HUES6 (cell line): ENCODE results near the gene SERPINE2.
"Not testable (repeated sequence)": the region's sequence is repeated elsewhere in the genome, so short reads cannot be mapped to it uniquely, and the experiment has no call there.

ENCODE experiments used
- H3K27ac ChIP-seq: 2 replicates; pipeline ENCODE4 v1.7.0; 2013; ENCODE audit warnings: low read depth, mild to moderate bottlenecking, low read length, inconsistent platforms
- H3K27me3 ChIP-seq: 2 replicates; pipeline ENCODE4 v1.6.1; 2013; ENCODE audit warnings: low read length; ENCODE audit not compliant: control insufficient read depth, insufficient read depth
- H3K36me3 ChIP-seq: 2 replicates; pipeline ENCODE4 v1.6.1; 2013; ENCODE audit warnings: low read length; ENCODE audit not compliant: control insufficient read depth, insufficient read depth
- H3K4me1 ChIP-seq: 2 replicates; pipeline ENCODE4 v1.6.1; 2013; ENCODE audit warnings: low read length; ENCODE audit not compliant: control insufficient read depth, insufficient read depth
- H3K4me3 ChIP-seq: 2 replicates; pipeline ENCODE4 v1.5.1; 2013; ENCODE audit warnings: low read depth, low read length
- H3K9ac ChIP-seq: one replicate; pipeline ENCODE4 v1.6.1; 2013; ENCODE audit warnings: mild to moderate bottlenecking, low read length
- H3K9me3 ChIP-seq: 2 replicates; pipeline ENCODE4 v1.6.1; 2013; ENCODE audit warnings: low read depth, low read length; ENCODE audit not compliant: control insufficient read depth, insufficient read depth

The SERPINE2 gene

GRCh38 chr2:224016963-224017362 lies 22.1 kb downstream of the SERPINE2 start:
- H3K4me1 ChIP-seq, result peaks cover 3% of the 10 kb centered on the region; the same call in 1 of the 2 replicates
- no peaks in the 10 kb centered on the region for H3K27me3 ChIP-seq
- no peak overlapping the region for H3K4me3 ChIP-seq
- H3K9ac ChIP-seq, result no peak overlapping the region
- H3K36me3 ChIP-seq, result peaks cover 10% of the 10 kb centered on the region; the same call in 1 of the 2 replicates
- H3K27ac ChIP-seq, result no peak overlapping the region
- H3K9me3 ChIP-seq, result no peaks in the 10 kb centered on the region

- Histone ChIP-seq H3K9ac (no peak overlapping the region), H3K27ac (no peak overlapping the region), H3K36me3 (peaks cover 3% of the 10 kb centered on the region; the same call in 1 of the 2 replicates), H3K27me3 (no peaks in the 10 kb centered on the region), H3K4me3 (no peak overlapping the region), H3K4me1 (peaks cover 18% of the 10 kb centered on the region), H3K9me3 (no peaks in the 10 kb centered on the region)
Measured at GRCh38 chr2:224014336-224014735, 24.8 kb downstream of the SERPINE2 start.

- Histone ChIP-seq H3K9me3 (no peaks in the 10 kb centered on the region), H3K4me1 (peaks cover 28% of the 10 kb centered on the region), H3K4me3 (no peak overlapping the region), H3K36me3 (peaks cover 3% of the 10 kb centered on the region; the same call in 1 of the 2 replicates), H3K27ac (no peak overlapping the region), H3K9ac (no peak overlapping the region), H3K27me3 (no peaks in the 10 kb centered on the region)
Measured at GRCh38 chr2:224011837-224012236, 27.2 kb downstream of the SERPINE2 start.

GRCh38 chr2:224009605-224010315 lies 29.3 kb downstream of the SERPINE2 start:
- Histone ChIP-seq H3K27ac (0 out of 2 replicates have a peak overlapping the region, but pooled peaks have one; percentile 42), H3K36me3 (peaks cover 3% of the 10 kb centered on the region; the same call in 1 of the 2 replicates), H3K9ac (no peak overlapping the region), H3K9me3 (no peaks in the 10 kb centered on the region), H3K4me1 (peaks cover 28% of the 10 kb centered on the region), H3K27me3 (no peaks in the 10 kb centered on the region), H3K4me3 (no peak overlapping the region)

DNA sequence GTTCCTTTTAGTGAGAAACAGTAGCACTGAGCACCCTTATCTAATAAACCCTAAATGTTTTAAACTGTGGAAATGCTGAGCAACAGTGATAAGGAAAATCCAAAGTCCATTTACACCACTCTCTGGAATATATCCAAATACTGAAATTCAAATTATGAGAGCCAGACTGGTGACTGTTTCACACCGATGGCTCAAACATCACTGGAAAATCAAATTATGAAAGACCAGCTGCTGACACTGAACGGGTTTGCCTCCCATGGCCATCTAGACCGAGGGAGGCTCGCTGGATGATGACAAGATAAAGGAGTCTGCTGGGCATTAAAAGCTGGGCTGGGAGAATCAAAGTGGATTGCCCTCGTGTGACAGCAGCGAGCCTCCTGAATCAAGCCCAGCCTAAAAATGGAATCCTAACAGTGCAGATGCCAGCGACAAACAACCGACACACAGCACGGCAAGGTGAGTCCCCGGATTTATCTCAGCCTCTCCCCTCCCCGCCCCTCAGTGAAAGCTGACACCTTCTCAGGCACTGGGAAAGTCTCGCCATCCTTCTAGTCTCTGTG lies 30.3 kb downstream of the SERPINE2 start:
- Histone ChIP-seq H3K9ac (no peak overlapping the region), H3K36me3 (peaks cover 7% of the 10 kb centered on the region; the same call in 1 of the 2 replicates)

GRCh38 chr2:224004105-224004695 lies 34.9 kb downstream of the SERPINE2 start:
- Histone ChIP-seq H3K27me3 (no peaks in the 10 kb centered on the region), H3K27ac (no peak overlapping the region), H3K9me3 (no peaks in the 10 kb centered on the region), H3K4me1 (peaks cover 18% of the 10 kb centered on the region), H3K36me3 (peaks cover 29% of the 10 kb centered on the region), H3K9ac (no peak overlapping the region), H3K4me3 (no peak overlapping the region)

More for the DNA sequence above, 30.3 kb downstream of the SERPINE2 start:
- H3K27ac ChIP-seq, result no peak overlapping the region
- H3K27me3 ChIP-seq, result no peaks in the 10 kb centered on the region
- H3K4me1 ChIP-seq, result peaks cover 33% of the 10 kb centered on the region
- no peaks in the 10 kb centered on the region for H3K9me3 ChIP-seq
- no peak overlapping the region for H3K4me3 ChIP-seq

DNA sequence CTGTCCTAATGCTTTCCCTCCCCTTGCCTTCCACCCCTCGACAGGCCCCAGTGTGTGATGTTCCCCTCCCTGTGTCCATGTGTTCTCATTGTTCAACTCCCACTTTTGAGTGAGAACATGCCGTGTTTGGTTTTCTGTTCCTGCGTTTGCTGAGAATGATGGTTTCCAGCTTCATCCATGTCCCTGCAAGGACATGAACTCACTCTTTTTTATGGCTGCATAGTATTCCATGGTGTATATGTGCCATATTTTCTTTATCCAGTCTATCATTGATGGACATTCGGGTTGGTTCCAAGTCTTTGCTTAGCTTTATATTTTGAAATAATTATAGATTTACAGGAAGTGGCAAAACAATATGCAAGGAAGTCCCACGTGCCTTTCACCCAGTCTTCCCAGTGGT lies 38.4 kb downstream of the SERPINE2 start:
- not testable (repeated sequence) for H3K27ac ChIP-seq, H3K9me3 ChIP-seq, H3K27me3 ChIP-seq, H3K9ac ChIP-seq, H3K4me3 ChIP-seq, H3K4me1 ChIP-seq
- H3K36me3 ChIP-seq, result peaks cover 60% of the 10 kb centered on the region

- Histone ChIP-seq H3K27me3 (no peaks in the 10 kb centered on the region), H3K36me3 (peaks cover 67% of the 10 kb centered on the region), H3K4me1 (peaks cover 9% of the 10 kb centered on the region; the same call in 1 of the 2 replicates), H3K4me3 (no peak overlapping the region), H3K9me3 (no peaks in the 10 kb centered on the region), H3K9ac (no peak overlapping the region), H3K27ac (no peak overlapping the region)
Measured at GRCh38 chr2:223999862-224000261, 39.2 kb downstream of the SERPINE2 start.

DNA sequence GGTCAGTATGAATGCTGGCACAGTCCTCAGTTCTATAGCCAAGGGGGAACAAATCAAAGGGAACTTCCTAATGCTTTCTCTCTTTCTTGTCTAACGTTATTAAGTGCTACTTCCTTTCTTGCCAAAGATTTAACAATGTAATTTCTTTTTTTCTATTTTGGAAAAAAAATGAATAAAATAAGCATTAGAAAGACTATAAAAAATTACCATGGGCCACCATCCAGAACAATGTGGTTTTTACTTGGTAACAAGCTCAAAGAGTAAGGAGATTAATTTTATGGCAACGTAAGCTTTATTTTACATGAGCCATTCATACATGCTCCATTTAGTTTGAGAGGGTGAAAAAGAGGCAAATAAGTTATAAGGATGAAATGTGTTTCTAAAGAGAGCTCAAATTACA lies 40.1 kb downstream of the SERPINE2 start:
- Histone ChIP-seq H3K9me3 (no peaks in the 10 kb centered on the region), H3K36me3 (peaks cover 66% of the 10 kb centered on the region), H3K4me3 (no peak overlapping the region), H3K4me1 (peaks cover 6% of the 10 kb centered on the region; the same call in 1 of the 2 replicates), H3K27me3 (no peaks in the 10 kb centered on the region), H3K27ac (no peak overlapping the region), H3K9ac (no peak overlapping the region)

GRCh38 chr2:223997938-223998337 lies 41.1 kb downstream of the SERPINE2 start:
- peaks cover 71% of the 10 kb centered on the region for H3K36me3 ChIP-seq
- no peaks in the 10 kb centered on the region for H3K9me3 ChIP-seq
- no peak overlapping the region for H3K27ac ChIP-seq
- no peak overlapping the region for H3K4me3 ChIP-seq
- no peaks in the 10 kb centered on the region for H3K27me3 ChIP-seq
- H3K4me1 ChIP-seq, result no peaks in the 10 kb centered on the region
- no peak overlapping the region for H3K9ac ChIP-seq

DNA sequence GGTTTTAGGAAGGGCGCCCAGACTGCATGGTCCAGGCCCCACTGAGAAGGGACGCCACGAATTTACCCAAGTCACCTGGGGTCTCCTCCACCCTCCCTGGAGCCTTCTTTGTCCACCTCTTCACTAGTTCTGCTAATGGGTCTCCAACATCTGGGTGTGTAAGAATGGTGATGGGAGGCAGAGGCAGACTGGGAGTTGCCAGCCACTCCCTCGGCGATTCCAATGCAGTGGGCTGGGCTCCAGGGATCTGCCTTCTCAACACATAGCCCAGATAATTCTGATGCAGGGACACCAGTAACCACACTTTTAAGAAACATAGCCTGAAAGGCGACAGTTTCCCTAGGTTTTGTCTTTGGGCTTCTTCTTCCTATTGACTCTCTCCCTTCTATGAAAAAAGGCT lies 42.7 kb downstream of the SERPINE2 start:
- Histone ChIP-seq H3K9me3 (no peaks in the 10 kb centered on the region), H3K36me3 (peaks cover 77% of the 10 kb centered on the region), H3K27ac (no peak overlapping the region), H3K4me1 (no peaks in the 10 kb centered on the region), H3K27me3 (no peaks in the 10 kb centered on the region), H3K9ac (no peak overlapping the region), H3K4me3 (no peak overlapping the region)
